HAP-1 (cell line): ENCODE data around the gene C2CD4C.
"Not testable (repeated sequence)": the region's sequence is repeated elsewhere in the genome, so short reads cannot be mapped to it uniquely, and the experiment has no call there.

Experiments used
- DNase-seq, 2 experiments: peaks; one replicate each; pipeline ENCODE4 v3.0.0-alpha.2; 2016 to 2020; ENCODE audit warnings: low spot score in 2 of 2
- H3K27me3 ChIP-seq: fragments of 250-450 bp; sonication (Bioruptor Pico); 2 replicates; pipeline ENCODE4 v1.5.1; 2020; ENCODE audit warnings: low read depth, mild to moderate bottlenecking, moderate library complexity
- H3K36me3 ChIP-seq: fragments of 250-450 bp; sonication (Bioruptor Pico); replicated peaks from 2 replicates; pipeline ENCODE4 v1.5.1; 2020; ENCODE audit warnings: mild to moderate bottlenecking
- H3K4me1 ChIP-seq: fragments of 250-450 bp; sonication (Bioruptor Pico); 2 replicates; pipeline ENCODE4 v1.5.1; 2020; ENCODE audit warnings: mild to moderate bottlenecking
- H3K4me3 ChIP-seq: fragments of 250-450 bp; sonication (Bioruptor Pico); 2 replicates; pipeline ENCODE4 v1.5.1; 2020; ENCODE audit warnings: mild to moderate bottlenecking, moderate library complexity
- H3K9me3 ChIP-seq: fragments of 250-450 bp; sonication (Bioruptor Pico); 2 replicates; pipeline ENCODE4 v1.5.1; 2020; ENCODE audit warnings: mild to moderate bottlenecking, moderate library complexity
- in situ Hi-C: fragments of 300-500 bp; cut with MboI; formaldehyde crosslinking; loops from 3 replicates; pipeline ENCODE4 v1.14.3; 2020; ENCODE audit warnings: low sequenced_read_pairs, inconsistent platforms, mixed read lengths

Gene C2CD4C

DNA sequence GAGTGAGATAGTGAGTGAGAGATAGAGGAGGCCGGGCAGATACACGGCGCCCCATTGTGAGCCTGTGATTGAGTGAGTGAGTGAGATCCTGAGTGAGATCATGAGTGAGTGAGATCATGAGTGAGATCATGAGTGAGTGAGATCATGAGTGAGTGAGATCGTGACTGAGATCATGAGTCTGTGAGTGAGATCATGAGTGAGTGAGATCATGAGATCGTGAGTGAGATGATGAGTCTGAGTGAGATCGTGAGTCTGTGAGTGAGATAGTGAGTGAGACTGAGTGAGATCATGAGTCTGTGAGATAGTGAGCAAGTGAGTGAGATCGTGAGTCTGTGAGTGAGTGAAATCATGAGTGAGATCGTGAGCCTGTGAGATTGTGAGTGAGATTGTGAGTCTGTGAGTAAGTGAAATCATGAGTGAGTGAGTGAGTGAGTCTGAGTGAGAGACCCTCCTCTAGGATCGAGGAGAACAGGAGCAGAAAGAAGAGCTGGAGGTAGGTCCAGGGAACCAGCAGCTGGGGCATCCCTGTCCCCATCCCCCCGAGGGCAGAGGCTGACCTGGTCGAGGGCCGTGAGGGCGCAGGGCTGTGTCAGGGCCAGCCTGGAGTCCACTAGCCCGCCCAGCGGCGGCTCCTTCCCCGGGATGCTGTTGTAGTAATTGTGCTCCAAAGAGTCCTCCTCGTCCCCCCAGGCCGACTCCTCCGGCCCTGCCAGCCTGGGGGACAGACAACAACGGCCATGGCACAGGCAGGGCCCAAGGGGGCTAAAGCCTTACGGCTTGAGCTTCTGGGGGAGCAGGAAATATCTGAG lies 25.4 kb upstream of the C2CD4C start:
- Histone ChIP-seq H3K27me3 (no peaks in the 10 kb centered on the region), H3K4me3 (no peak overlapping the region), H3K4me1 (no peaks in the 10 kb centered on the region), H3K36me3 (no peaks in the 10 kb centered on the region), H3K9me3 (no peaks in the 10 kb centered on the region)
- DNase-seq = no peak
- in situ Hi-C loops = no loop called here

DNA sequence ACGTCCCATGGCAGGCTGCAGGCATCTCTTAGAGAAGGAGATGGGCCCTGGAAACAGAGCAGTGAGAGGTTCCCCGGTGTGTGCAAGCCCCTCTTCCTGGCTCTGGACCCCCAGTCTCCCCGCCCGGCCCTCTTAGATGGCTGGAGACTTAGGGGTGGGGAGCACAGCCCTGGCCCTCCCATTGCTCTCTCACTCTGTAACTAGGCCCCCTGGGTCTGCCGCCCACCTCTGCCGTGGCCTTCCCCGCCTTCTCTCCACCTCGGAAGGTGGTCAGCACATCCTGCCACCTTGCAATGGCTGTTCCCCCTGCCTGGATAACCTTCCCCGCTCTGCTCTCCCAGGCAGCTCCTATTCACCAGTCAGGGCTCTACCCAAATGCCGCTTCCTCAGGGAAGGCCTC lies 21.8 kb upstream of the C2CD4C start:
- DNase-seq = no peak
- in situ Hi-C loops = no loop called here
- H3K36me3 ChIP-seq = no peaks in the 10 kb centered on the region
- H3K9me3 ChIP-seq = no peaks in the 10 kb centered on the region
- H3K4me1 ChIP-seq = no peaks in the 10 kb centered on the region
- H3K27me3 ChIP-seq = no peaks in the 10 kb centered on the region
- H3K4me3 ChIP-seq = no peak overlapping the region

DNA sequence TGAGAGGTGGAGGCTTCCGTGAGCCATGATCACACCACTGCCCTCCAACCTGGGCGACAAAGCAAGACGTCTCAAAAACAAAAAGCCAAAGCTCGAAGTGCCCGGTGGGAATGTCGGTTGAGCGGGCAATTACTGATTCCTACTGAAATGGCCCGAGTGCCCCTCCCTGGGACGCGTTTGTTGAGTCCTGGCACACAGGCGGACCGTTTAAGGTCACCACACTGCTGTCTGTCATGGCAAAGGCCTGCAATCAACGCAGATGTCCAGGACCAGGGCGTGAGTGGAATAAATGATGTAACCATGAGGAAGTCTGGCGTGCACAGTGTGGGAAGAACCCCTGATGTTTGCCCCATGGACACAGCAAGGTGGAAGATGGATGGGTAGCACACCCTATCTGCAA lies 19.2 kb upstream of the C2CD4C start:
- H3K9me3 ChIP-seq = no peaks in the 10 kb centered on the region
- H3K4me1 ChIP-seq = no peaks in the 10 kb centered on the region
- no peaks in the 10 kb centered on the region for H3K36me3 ChIP-seq
- no peaks in the 10 kb centered on the region for H3K27me3 ChIP-seq
- DNase-seq = no peak
- no peak overlapping the region for H3K4me3 ChIP-seq
- in situ Hi-C loops = no loop called here

DNA sequence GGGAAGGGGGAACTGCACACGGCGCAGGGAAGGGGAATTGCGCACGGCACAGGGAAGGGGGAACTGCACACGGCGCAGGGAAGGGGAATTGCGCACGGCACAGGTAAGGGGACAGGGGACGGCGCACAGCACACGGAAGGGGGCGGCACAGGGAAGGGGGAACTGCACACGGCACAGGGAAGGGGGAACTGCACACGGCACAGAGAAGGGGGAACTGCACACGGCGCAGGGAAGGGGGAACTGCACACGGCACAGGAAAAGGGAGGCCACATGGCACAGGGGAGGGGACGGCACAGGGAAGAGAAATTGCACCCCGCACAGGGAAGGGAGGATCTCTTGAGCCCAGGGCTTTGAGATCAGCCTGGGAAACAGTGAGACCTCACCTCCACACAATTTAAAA lies 18.7 kb upstream of the C2CD4C start:
- H3K36me3 ChIP-seq, H3K9me3 ChIP-seq, in situ Hi-C loops, H3K4me1 ChIP-seq, H3K27me3 ChIP-seq, H3K4me3 ChIP-seq, DNase-seq: not testable (repeated sequence)

DNA sequence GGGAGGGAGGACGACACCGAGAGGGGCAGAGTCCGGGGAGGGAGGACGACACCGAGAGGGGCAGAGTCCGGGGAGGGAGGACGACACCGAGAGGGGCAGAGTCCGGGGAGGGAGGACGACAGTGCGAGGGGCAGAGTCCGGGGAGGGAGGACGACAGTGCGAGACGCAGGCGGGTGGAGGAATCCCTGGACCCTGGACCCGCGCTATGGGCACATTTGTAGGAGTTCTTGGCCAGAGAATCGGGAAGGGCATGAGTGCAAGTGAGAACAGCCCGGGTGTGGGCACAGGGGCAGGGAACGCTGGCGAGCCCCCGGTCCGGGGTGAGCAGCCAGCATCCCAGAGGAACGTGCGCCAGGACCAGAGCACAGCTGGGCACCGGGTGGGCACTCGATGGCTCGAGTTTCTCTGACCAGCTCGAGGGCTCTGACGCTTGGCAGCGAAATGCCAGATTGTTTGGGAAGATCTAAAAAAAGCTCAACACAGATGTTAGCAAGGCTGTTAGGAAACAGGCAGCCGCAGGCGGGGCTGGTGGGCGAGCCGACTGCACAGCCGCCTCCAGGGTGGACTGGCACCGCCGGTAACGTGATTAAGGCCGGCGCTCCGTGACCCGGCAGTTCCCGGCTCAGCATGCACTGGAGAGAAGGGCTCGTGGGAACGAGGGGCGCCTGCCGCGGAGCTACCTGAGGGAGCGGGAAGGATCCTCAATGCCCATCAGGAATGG lies 17.9 kb upstream of the C2CD4C start:
- no peak overlapping the region for H3K4me3 ChIP-seq
- in situ Hi-C loops = no loop called here

DNA sequence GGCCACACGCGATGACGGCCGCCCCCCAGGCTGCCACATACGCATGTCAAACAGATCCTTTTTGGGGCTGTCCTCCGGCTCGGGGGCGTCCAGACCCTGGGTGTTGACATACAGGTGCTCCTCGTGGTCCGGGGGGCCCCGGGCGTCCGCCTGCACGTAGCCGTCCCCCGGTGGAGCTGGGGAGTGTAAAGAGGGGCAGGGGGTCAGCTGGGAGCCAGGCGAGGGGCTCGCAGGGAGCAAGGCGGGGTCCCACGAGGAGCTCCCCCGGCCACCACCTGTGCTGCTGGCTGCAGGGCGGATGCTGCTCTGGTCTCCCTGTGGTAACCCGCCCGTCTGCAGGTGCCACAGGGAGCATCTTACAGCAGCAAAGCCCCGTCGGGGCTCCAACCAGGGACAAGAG lies 16.1 kb upstream of the C2CD4C start:
- no peak for DNase-seq
- H3K4me1 ChIP-seq = no peaks in the 10 kb centered on the region
- in situ Hi-C loops = no loop called here

More for the DNA sequence above, 17.9 kb upstream of the C2CD4C start:
- DNase-seq = no peak
- Histone ChIP-seq H3K36me3 (no peaks in the 10 kb centered on the region), H3K27me3 (no peaks in the 10 kb centered on the region), H3K4me1 (no peaks in the 10 kb centered on the region), H3K9me3 (no peaks in the 10 kb centered on the region)

DNA sequence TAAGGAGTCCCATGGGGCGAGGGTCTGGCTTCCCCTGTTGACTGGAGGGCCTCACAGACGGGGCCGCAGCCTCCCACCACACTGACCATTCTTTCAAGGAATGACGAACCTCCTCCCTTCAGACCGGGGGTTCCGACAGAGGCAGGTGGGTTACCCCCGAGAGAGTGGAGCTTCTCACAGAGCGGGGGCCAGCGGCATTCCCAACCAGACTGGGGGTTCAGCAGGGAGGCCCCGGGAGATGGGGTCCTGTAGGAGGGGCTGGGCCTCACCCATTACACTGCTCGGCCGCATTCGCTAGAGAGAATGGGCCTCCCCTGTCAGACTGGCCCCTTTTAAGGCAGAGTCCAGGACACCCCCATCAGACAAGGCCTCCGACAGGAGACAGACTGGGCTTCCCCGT lies 15.6 kb upstream of the C2CD4C start:
- H3K27me3 ChIP-seq = no peaks in the 10 kb centered on the region
- no peaks in the 10 kb centered on the region for H3K4me1 ChIP-seq
- H3K4me3 ChIP-seq = no peak overlapping the region
- H3K36me3 ChIP-seq = no peaks in the 10 kb centered on the region
- H3K9me3 ChIP-seq = no peaks in the 10 kb centered on the region
- no peak for DNase-seq
- in situ Hi-C loops = no loop called here

More for the DNA sequence above, 16.1 kb upstream of the C2CD4C start:
- Histone ChIP-seq H3K4me3 (no peak overlapping the region), H3K27me3 (no peaks in the 10 kb centered on the region), H3K36me3 (no peaks in the 10 kb centered on the region), H3K9me3 (no peaks in the 10 kb centered on the region)

DNA sequence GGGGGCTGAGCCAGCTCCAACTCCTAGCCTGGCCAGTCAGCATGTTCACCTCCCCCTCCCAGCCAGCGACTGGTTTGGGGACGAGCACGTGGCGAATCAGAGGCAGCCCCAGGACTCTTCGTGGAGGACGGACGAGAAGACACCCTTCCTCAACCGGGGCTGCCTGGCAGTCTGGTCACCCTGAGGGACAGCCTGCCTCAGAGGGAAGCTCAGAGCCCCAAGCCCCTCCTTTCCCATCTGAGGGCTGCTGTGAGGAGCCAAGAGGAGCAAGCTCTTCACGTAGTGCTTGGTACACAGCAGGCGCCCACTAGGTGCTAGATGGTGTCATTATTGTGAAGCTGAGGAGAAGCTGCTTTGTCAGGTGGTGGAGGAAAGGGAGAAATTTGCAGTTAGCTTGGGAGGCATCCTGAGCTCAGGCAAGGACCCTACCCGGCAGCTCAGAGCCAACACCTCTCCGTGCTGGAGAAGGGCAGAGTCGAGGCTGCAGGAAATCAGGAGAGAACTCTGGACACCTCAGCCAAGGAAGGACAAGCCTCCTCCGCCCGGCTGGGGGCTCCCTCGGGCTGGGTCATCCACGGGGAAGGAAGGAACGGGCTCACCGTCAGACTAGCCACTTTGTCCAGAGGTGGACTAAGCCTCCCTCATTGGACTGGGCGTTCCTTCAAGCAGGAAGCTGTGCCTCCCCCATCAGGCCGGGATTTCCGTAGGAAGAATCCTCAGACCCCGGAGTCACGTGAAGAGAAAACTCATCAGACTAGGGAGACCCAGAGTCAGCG lies 14.9 kb upstream of the C2CD4C start:
- Histone ChIP-seq H3K9me3 (no peaks in the 10 kb centered on the region), H3K36me3 (no peaks in the 10 kb centered on the region), H3K4me1 (no peaks in the 10 kb centered on the region), H3K4me3 (no peak overlapping the region), H3K27me3 (no peaks in the 10 kb centered on the region)
- DNase-seq = no peak
- in situ Hi-C loops = no loop called here

DNA sequence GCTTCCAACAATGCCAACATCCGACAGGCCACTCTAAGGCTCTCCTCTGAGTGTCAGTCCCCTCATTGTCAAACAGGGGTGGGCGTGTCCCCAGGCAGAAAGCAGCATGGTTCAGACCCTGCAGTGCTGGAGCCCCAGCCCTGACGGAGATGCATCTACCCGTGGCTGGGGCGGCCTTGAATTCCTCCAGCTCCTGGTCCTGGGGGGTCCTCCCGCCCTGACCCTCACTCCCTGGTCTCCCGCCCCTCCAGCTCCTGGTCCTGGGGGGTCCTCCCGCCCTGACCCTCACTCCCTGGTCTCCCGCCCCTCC lies 13.9 kb upstream of the C2CD4C start:
- H3K9me3 ChIP-seq, H3K27me3 ChIP-seq, H3K36me3 ChIP-seq, in situ Hi-C loops, H3K4me3 ChIP-seq, H3K4me1 ChIP-seq, DNase-seq: not testable (repeated sequence)

DNA sequence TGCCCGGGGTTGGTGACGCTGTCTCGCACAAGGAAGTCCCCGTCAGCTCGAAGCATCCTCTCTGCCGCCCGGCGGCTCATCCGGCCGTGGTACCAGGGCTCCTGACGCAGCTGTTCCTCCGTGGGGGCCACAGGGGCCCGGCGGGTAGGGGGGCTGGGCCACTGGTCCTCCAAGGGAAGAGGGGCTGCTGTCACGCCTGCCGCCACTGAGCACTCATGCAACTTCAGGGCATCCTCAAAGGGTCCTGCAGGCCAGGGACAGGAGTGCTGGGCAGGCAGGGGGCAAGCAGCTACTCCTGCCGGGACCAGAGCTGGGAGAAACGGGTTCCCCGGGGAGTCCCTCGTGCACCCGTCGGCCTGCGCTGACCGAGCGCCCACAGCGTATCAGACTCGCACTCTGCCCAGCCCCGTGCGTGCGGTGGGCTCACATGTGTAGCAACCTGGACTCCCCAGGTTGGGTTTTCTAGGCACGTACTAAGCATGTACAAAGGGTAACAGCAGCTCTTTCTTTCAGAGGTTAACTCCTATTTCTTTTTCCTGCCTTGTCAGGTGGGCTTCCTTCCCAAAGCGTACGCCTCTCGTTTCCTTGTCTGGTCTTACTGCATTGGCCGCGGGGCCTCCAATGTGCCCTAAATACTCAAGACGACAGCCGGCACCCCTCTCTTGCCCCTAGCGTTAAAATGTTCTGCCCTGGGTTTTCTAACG lies 13.4 kb upstream of the C2CD4C start:
- Histone ChIP-seq H3K27me3 (no peaks in the 10 kb centered on the region), H3K4me1 (no peaks in the 10 kb centered on the region), H3K36me3 (no peaks in the 10 kb centered on the region), H3K4me3 (no peak overlapping the region), H3K9me3 (no peaks in the 10 kb centered on the region)
- in situ Hi-C loops = no loop called here
- DNase-seq = no peak

DNA sequence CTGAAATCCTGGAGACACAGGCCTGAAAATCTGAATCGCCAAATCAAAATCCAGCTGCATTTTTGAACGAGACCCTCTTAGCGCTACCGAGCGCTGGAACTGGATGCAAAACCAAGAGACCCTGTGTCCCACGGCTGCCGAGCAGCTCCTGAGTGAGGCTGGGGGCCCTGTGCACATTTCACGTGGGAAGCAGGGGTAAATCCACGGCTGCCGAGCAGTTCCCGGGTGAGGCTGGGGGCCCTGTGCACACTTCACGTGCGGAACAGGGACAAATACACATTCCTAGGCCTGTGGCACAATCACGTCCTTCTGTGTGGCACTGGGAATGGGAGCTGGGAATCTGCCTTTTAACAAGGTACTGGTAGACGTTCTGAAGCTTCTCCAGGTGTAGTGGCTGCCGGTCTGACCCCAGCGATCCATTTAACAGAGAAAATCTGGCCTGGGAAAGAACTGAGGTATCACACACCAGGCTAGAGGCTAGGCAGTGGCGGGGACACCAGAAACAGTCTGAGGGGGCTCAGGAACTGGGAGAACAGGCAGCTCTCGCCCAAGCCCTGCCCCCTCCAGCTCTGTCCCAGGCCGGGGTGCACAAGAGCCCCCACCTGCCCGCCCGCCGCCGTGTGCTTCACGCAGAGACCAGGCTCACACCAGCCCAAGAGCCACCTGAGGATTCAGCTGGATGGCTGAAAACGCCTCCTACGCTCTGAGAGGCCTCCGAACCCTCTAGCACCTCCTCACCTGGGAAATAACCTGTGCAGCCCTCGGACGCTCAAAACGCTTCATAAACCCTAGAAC lies 11.0 kb upstream of the C2CD4C start:
- Histone ChIP-seq H3K9me3 (no peaks in the 10 kb centered on the region), H3K36me3 (no peaks in the 10 kb centered on the region), H3K4me1 (no peaks in the 10 kb centered on the region), H3K27me3 (no peaks in the 10 kb centered on the region), H3K4me3 (no peak overlapping the region)
- no peak for DNase-seq
- in situ Hi-C loops = no loop called here

DNA sequence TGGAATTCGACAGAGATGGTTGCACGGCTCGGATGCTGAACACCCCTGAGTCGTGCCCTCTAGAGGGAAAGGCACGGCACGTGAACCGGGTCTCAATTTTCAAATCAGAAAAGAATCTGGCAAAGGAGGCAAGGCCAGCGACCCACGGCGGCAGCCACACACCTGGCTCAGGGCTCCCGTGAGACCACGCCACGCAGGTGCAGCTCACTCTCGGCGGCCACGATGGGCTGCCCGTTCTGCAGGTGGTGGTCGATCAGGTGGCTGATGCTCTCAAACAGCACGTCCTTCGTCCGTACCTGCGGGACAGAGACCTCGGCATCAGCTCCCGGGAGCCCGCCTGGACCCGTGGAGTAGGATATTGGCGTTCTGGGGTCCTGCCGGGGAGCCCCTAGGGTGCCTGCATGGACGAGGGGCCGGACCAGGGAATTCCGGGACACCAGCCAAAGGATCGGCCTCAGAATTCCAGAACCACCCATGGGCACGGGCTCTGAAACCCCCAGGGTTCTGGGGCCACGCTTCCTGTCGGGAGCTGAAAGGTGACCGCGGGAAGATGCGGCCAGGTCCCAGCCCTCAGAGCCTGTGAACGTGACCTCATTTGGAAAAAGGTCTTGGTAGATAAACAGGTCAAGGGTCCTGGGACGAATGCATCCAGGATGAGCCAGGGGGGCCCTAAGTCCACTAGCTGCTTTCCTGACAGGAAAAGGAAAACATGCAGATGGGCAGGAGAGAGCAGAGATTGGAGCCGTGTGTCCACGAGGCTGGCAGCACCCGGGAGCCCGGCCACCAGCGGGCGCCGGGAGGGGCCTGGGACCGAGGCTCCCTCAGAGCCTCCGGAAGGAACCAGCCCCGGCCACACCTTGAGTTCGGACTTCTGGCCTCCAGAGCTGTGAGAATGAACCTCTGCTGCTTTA lies 10.1 kb upstream of the C2CD4C start:
- in situ Hi-C loops = no loop called here

More for the DNA sequence above, 10.1 kb upstream of the C2CD4C start:
- Histone ChIP-seq H3K9me3 (no peaks in the 10 kb centered on the region), H3K36me3 (no peaks in the 10 kb centered on the region), H3K4me3 (no peak overlapping the region), H3K4me1 (no peaks in the 10 kb centered on the region), H3K27me3 (no peaks in the 10 kb centered on the region)
- no peak for DNase-seq
